ENCODE measurements around the gene ADAM12. TPM values are rescaled to one million over a fixed set of nuclear protein-coding genes. Genes with fewer than 3 reads are reported as not detected.

Gene ADAM12
- total and polyA plus RNA-seq, 9 of the 15 experiments (the other 6 are each of a cell fraction or from before 2014, with no cell fraction given) = not detected

GRCh38 chr10:126064512-126064911 lies 323.8 kb downstream of the ADAM12 start:
- ATAC-seq = no peak
- BruUV-seq (replicated peaks) = no TSS peak
- ChIA-PET POLR2A (no interaction called here), CTCF (ENCODE audit: low intra/inter-chr PET ratio) (no interaction called here)
- no peak for TF ChIP-seq ZBTB8A (IDR thresholded peaks at IDR 0.05; ENCODE audit: partially characterized antibody)
- no peak for TF ChIP-seq DEAF1 (CRISPR knock-in tag; IDR thresholded peaks at IDR 0.05)
- TF ChIP-seq HDAC8 (tag; IDR thresholded peaks at IDR 0.05) = no peak
- no peak for TF ChIP-seq ZNF518B (CRISPR knock-in tag; IDR thresholded peaks at IDR 0.05)
- TF ChIP-seq SMARCA4 (IDR thresholded peaks at IDR 0.05) = no peak
- TF ChIP-seq ZBTB5 (IDR thresholded peaks at IDR 0.05) = no peak
- no peak for TF ChIP-seq ZNF586 (CRISPR knock-in tag; conservative IDR thresholded peaks at IDR 0.05)
- no peak for TF ChIP-seq RBM15 (IDR thresholded peaks at IDR 0.05; ENCODE audit: insufficient read depth, low read length)
- no peak for TF ChIP-seq PHB (CRISPR knock-in tag; IDR thresholded peaks at IDR 0.05)
- TF ChIP-seq SMARCA5 (IDR thresholded peaks at IDR 0.05) = no peak
- TF ChIP-seq FOSL1 (tag; conservative IDR thresholded peaks at IDR 0.05) = no peak
- no peak for DNase-seq (ENCODE audit: extremely low read depth in 1 of 4, low spot score in 3 of 4)
- Histone ChIP-seq H4K20me1 (replicated peaks; ENCODE audit: control insufficient read depth, insufficient read depth, low read length) (no peaks in the 10 kb centered on the region; the same call in 1 of the 2 replicates), H3K36me3 (ENCODE audit: control insufficient read depth, insufficient read depth, low read length) (no peaks in the 10 kb centered on the region), H3K9ac (ENCODE audit: insufficient read depth in 1 of 2, low read depth in 2 of 2, low read length in 2 of 2) (no peak overlapping the region), H3K4me3 (no peak overlapping the region), H3K4me2 (ENCODE audit: insufficient read depth, low read length) (no peak overlapping the region), H3K79me2 (ENCODE audit: control insufficient read depth, insufficient read depth, low read length) (no peaks in the 10 kb centered on the region), H3K27me3 (ENCODE audit: control insufficient read depth in 2 of 2, insufficient read depth in 2 of 2, low read length in 2 of 2) (peaks cover 0 to 28% of the 10 kb centered on the region in 2 experiments; a peak in 2 of 5 replicates), H3K9me1 (ENCODE audit: control insufficient read depth, insufficient read depth, low read length) (no peaks in the 10 kb centered on the region), H3K27ac (ENCODE audit: extremely low read depth, low read depth, low read length) (no peak overlapping the region), H3K4me1 (replicated peaks in 1 of 2; ENCODE audit: control insufficient read depth in 2 of 2, insufficient read depth in 2 of 2, low read length in 2 of 2) (no peaks in the 10 kb centered on the region), H2AFZ (ENCODE audit: low read depth, low read length) (no peak overlapping the region), H3K9me3 (replicated peaks; ENCODE audit: control insufficient read depth, insufficient read depth, low read depth, low read length) (no peaks in the 10 kb centered on the region)
- 0% methylated on average over 16 of the region's 16 CpGs for WGBS (ENCODE audit: insufficient coverage, low coverage, missing lambda C conversion rate)
- intact Hi-C loops (cut with micrococcal nuclease) = no loop called here
- no peak for FAIRE-seq
- in situ Hi-C loops (cut with MboI) = no loop called here

Data from K562 (cell line).